OCI-LY7 (cell line): ENCODE measurements around the gene MYL3. TPM values are rescaled to one million over a fixed set of nuclear protein-coding genes. Genes with fewer than 3 reads are reported as not detected.

Source experiments
- BruUV-seq: library from RNA; stranded (reverse); fragments of 400-500 nt; replicated peaks from 2 replicates; lab custom pipeline; 2021; lab: Mats Ljungman, UMichigan
- CTCF ChIA-PET: fragments of 300-600 bp; sonication (Branson Sonifier 250); formaldehyde crosslinking; loops from one replicate; lab custom pipeline; 2022; ENCODE audit warnings: antibody characterized with exemption; ENCODE audit not compliant: unreplicated experiment; lab: Charles Lee
- POLR2A ChIA-PET: fragments of 300-600 bp; sonication (Branson Sonifier 250); formaldehyde crosslinking; loops from one replicate; lab custom pipeline; 2022; ENCODE audit warnings: antibody characterized with exemption; lab: Charles Lee
- DNase-seq: peaks from one replicate; pipeline ENCODE4 v3.0.0-alpha.2; 2015; ENCODE audit warnings: low spot score
- H2AFZ ChIP-seq: fragments of 200-600 bp; sonication (generic), shearing (Covaris generic); 2 replicates; pipeline ENCODE4 v1.6.1; 2014; ENCODE audit warnings: mild to moderate bottlenecking, antibody characterized with exemption, low read length, moderate library complexity
- H3K27ac ChIP-seq: fragments of 200-600 bp; sonication (generic); 2 replicates; pipeline ENCODE4 v1.5.1; 2014; ENCODE audit warnings: mixed run types, low read depth, mild to moderate bottlenecking, moderate library complexity, low read length, inconsistent platforms; ENCODE audit not compliant: poor library complexity, severe bottlenecking
- H3K36me3 ChIP-seq: fragments of 200-600 bp; sonication (generic); 2 replicates; pipeline ENCODE4 v1.6.1; 2014; ENCODE audit warnings: mild to moderate bottlenecking, antibody characterized with exemption, low read length, moderate library complexity, mixed read lengths; ENCODE audit not compliant: insufficient read depth
- H3K4me1 ChIP-seq: fragments of 200-600 bp; sonication (generic); 2 replicates; pipeline ENCODE4 v1.5.1; 2014; ENCODE audit warnings: mild to moderate bottlenecking, low read length; ENCODE audit not compliant: insufficient read depth, poor library complexity, severe bottlenecking
- H3K4me2 ChIP-seq: fragments of 200-600 bp; sonication (generic); 2 replicates; pipeline ENCODE4 v1.6.1; 2014; ENCODE audit warnings: mild to moderate bottlenecking, low read length
- H3K4me3 ChIP-seq: fragments of 200-600 bp; sonication (generic); 2 replicates; pipeline ENCODE4 v1.5.1; 2014; ENCODE audit warnings: mild to moderate bottlenecking, low read depth, low read length; ENCODE audit not compliant: poor library complexity, severe bottlenecking
- H3K79me2 ChIP-seq: fragments of 200-600 bp; sonication (generic); 2 replicates; pipeline ENCODE4 v1.6.1; 2016; ENCODE audit warnings: low read depth, mild to moderate bottlenecking, low read length, moderate library complexity, mixed read lengths; ENCODE audit not compliant: insufficient read depth
- H3K9me2 ChIP-seq: fragments of 200-600 bp; sonication (generic); 2 replicates; pipeline ENCODE4 v1.6.1; 2016; ENCODE audit warnings: mild to moderate bottlenecking, low read length, mixed read lengths; ENCODE audit not compliant: insufficient read depth
- H3K9me3 ChIP-seq: fragments of 200-600 bp; sonication (generic); 2 replicates; pipeline ENCODE4 v1.6.1; 2014; ENCODE audit warnings: mild to moderate bottlenecking, mixed run types, low read length, mixed read lengths
- H4K20me1 ChIP-seq: fragments of 200-600 bp; sonication (generic); 2 replicates; pipeline ENCODE4 v1.6.1; 2014; ENCODE audit warnings: mild to moderate bottlenecking, antibody characterized with exemption, low read length, moderate library complexity, mixed read lengths; ENCODE audit not compliant: insufficient read depth
- EZH2phosphoT487 ChIP-seq: fragments of 200-600 bp; sonication (generic); IDR thresholded peaks from 2 replicates; pipeline ENCODE4 v1.6.1; 2018; ENCODE audit warnings: low read depth, borderline replicate concordance, mild to moderate bottlenecking, mixed run types, antibody characterized with exemption, low read length, moderate library complexity, mixed read lengths
- intact Hi-C: fragments of 100-400 bp; cut with micrococcal nuclease; formaldehyde crosslinking; loops from one replicate; pipeline ENCODE4 v1.10.0; 2022; ENCODE audit not compliant: unreplicated experiment
- total RNA-seq, 2 experiments: library from RNA; depleted of rRNA in 1 of 2; stranded (reverse); fragments of >200 nt in 1 of 2; shearing (Covaris generic) in 1 of 2; gene quantifications; 2 replicates each; pipeline ENCODE4 v1.2.3, GENCODE V29; 2014 to 2022
- TF ChIP-seq, protein P1 (sequence below): fragments of 200-600 bp; sonication (generic); conservative IDR thresholded peaks from 2 replicates; pipeline ENCODE4 v1.5.1; 2014; ENCODE audit warnings: mild to moderate bottlenecking, antibody characterized with exemption, low read length, moderate library complexity, mixed read lengths

Gene MYL3
- total RNA-seq, 2 experiments from 2014 or later: not detected

DNA sequence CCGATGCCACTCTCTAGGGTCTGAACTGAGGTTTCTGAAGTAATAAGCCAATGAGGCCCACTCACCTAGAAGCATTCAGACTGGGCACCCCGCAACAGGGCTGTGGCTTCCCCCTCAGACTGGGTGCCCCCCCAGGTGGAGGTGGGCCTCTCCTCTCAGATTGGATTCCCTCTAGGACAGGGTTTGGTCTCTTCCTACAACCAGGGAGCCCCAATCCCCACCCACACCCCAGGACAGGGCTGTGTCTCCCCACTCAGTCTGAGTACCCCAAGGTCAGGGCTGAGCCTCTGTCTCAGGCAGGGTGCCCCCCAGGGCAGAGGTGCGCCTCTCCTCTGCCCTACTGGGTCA lies 41.9 kb upstream of the MYL3 start:
- H2AFZ ChIP-seq: no peak overlapping the region
- TF ChIP-seq, protein P1, sequence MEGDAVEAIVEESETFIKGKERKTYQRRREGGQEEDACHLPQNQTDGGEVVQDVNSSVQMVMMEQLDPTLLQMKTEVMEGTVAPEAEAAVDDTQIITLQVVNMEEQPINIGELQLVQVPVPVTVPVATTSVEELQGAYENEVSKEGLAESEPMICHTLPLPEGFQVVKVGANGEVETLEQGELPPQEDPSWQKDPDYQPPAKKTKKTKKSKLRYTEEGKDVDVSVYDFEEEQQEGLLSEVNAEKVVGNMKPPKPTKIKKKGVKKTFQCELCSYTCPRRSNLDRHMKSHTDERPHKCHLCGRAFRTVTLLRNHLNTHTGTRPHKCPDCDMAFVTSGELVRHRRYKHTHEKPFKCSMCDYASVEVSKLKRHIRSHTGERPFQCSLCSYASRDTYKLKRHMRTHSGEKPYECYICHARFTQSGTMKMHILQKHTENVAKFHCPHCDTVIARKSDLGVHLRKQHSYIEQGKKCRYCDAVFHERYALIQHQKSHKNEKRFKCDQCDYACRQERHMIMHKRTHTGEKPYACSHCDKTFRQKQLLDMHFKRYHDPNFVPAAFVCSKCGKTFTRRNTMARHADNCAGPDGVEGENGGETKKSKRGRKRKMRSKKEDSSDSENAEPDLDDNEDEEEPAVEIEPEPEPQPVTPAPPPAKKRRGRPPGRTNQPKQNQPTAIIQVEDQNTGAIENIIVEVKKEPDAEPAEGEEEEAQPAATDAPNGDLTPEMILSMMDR: no peak
- no peak for TF ChIP-seq EZH2phosphoT487
- H3K4me2 ChIP-seq: no peak overlapping the region
- H3K27ac ChIP-seq: no peak overlapping the region
- CTCF ChIA-PET: no interaction called here
- no peaks in the 10 kb centered on the region for H3K36me3 ChIP-seq
- no peaks in the 10 kb centered on the region for H4K20me1 ChIP-seq
- DNase-seq: no peak
- no TSS peak for BruUV-seq
- H3K4me3 ChIP-seq: no peak overlapping the region
- no peaks in the 10 kb centered on the region for H3K9me2 ChIP-seq
- POLR2A ChIA-PET: no interaction called here
- H3K79me2 ChIP-seq: no peaks in the 10 kb centered on the region
- intact Hi-C loops: no loop called here
- no peaks in the 10 kb centered on the region for H3K9me3 ChIP-seq
- H3K4me1 ChIP-seq: peaks cover 10% of the 10 kb centered on the region

DNA sequence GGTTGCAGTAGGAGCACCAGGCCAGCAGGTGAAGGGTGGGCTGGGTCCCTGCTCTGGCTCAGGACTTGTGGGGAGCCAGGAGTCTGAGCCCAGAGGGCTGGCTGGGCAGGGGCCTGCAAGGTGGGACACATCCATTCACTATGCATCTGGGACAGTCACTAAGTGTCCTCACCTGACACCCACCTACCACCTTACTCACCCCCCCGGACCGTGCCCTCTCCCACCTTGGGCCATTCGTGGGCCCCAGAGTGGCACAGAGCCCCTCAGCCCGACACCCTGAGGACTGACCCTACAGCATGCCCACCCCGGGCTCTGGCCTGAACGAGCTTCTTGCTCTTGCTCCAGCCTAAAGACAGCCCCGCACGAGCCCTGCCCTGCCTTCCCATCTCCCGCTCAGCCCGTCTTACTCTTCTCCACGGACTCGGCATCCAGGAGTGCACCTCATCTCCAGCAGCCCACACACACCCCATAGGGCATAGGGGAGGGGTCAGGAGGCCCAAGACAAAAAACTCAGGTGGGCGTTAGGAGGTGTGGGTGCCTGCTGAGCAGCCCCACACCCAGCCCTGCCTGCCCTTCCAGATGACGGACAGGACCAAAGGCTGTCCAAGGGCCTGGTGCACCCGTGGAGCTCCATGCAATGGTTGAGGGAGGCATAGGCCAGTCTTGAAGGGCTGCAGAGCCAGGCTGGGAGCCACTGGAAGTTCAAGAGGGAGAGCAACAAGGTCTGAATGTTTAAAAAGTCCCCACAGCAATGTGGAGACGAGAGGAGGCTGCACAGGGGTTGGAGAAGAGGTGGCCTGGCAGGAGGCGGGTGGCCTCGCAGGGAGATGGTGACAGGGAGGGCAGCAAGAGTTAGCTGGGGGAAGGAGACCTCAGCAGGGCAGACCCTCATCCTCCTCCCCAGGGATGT lies 41.3 kb upstream of the MYL3 start:
- DNase-seq: no peak
- Histone ChIP-seq H4K20me1 (no peaks in the 10 kb centered on the region), H3K79me2 (no peaks in the 10 kb centered on the region), H3K4me1 (peaks cover 4% of the 10 kb centered on the region), H3K9me3 (no peaks in the 10 kb centered on the region), H3K36me3 (no peaks in the 10 kb centered on the region), H3K4me2 (no peak overlapping the region), H2AFZ (no peak overlapping the region), H3K9me2 (no peaks in the 10 kb centered on the region), H3K27ac (no peak overlapping the region), H3K4me3 (no peak overlapping the region)
- ChIA-PET POLR2A (no interaction called here), CTCF (no interaction called here)
- intact Hi-C loops: no loop called here
- no peak for TF ChIP-seq EZH2phosphoT487
- TF ChIP-seq, protein P1: no peak
- BruUV-seq: no TSS peak
